Measurements from ENCODE around the gene BLTP2.
"Not testable (repeated sequence)": the region's sequence is repeated elsewhere in the genome, so short reads cannot be mapped to it uniquely, and the experiment has no call there.

The BLTP2 gene

DNA sequence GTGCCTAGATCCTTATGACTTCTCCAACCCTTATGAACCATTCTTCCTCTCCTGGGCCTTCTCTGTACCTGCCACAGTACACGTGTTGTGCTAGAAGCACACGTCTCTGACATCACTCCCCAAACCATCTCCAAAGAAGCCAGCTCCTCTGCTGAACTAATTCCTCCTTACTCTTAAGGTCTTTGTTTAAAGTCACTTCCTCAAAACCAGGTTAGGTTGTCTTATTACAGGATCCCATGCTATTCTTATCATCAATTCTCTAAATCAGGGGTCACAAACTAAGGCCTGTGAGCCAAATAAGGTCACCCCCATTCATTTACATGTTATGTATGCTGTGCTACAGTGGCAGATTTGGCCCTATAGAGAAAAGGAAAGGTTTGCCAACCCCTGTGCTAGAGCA, 21.0 kb upstream of the BLTP2 start:
- Histone ChIP-seq H3K27me3 (ENCODE audit: insufficient read depth, low read length) (no peaks in the 10 kb centered on the region), H3K27ac (ENCODE audit: low read length) (no peak overlapping the region), H3K4me1 (ENCODE audit: insufficient read depth, low read length) (peaks cover 7% of the 10 kb centered on the region; the same call in 1 of the 2 replicates), H3K9me3 (ENCODE audit: insufficient read depth, low read depth, low read length) (no peaks in the 10 kb centered on the region), H3K36me3 (ENCODE audit: insufficient read depth, low read depth, low read length) (peaks cover 42% of the 10 kb centered on the region), H3K4me3 (ENCODE audit: low read length) (no peak overlapping the region), H3K9ac (ENCODE audit: low read depth, low read length) (no peak overlapping the region)

DNA sequence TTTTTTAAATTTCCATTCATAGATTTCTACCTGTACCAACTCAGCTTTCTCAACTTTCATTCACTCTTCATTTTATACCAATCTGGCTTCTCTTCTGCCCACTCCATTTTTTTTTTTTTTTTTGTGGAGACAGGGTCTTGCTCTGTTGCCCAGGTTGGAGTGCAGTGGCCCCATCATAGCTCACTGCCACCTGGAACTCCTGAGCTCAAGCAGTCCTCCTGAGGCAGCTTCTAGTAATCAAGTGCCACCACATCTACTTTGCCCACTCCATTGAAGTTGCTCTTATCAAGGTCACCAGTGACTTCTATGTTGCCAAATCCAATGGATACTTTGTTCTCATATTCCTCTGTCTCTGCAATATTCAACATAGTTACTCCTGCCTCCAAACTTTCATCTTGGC, 18.8 kb upstream of the BLTP2 start:
- H3K4me3 ChIP-seq (ENCODE audit: low read length) = peak overlapping the region; percentile 97; the same call in 1 of the 2 replicates
- no peaks in the 10 kb centered on the region for H3K27me3 ChIP-seq (ENCODE audit: insufficient read depth, low read length)
- no peak overlapping the region for H3K27ac ChIP-seq (ENCODE audit: low read length)
- H3K9ac ChIP-seq (ENCODE audit: low read depth, low read length) = no peak overlapping the region
- peaks cover 7% of the 10 kb centered on the region; the same call in 1 of the 2 replicates for H3K4me1 ChIP-seq (ENCODE audit: insufficient read depth, low read length)
- H3K9me3 ChIP-seq (ENCODE audit: insufficient read depth, low read depth, low read length) = peaks cover 8% of the 10 kb centered on the region
- H3K36me3 ChIP-seq (ENCODE audit: insufficient read depth, low read depth, low read length) = peaks cover 40% of the 10 kb centered on the region

DNA sequence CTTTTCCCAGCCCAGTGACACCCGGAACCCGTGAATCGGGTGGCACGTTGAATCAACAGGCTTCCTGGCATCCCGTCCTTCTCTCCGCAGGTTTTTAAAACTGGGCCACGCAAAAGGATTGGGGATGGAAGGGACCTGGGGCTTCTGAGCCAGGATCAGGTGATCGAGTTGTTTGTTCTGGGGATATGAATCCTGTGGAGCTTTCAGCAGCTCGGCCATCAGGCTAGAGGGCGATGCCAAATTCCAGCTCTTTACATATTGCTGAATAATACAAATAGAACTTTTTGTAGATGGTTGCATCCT, 17.5 kb upstream of the BLTP2 start:
- H3K9ac ChIP-seq (ENCODE audit: low read depth, low read length) = peak overlapping the region; percentile 97
- H3K27ac ChIP-seq (ENCODE audit: low read length) = peak overlapping the region; percentile 89
- peaks cover 36% of the 10 kb centered on the region for H3K36me3 ChIP-seq (ENCODE audit: insufficient read depth, low read depth, low read length)
- no peaks in the 10 kb centered on the region for H3K27me3 ChIP-seq (ENCODE audit: insufficient read depth, low read length)
- peaks cover 8% of the 10 kb centered on the region for H3K9me3 ChIP-seq (ENCODE audit: insufficient read depth, low read depth, low read length)
- H3K4me1 ChIP-seq (ENCODE audit: insufficient read depth, low read length) = peaks cover 7% of the 10 kb centered on the region; the same call in 1 of the 2 replicates
- peak overlapping the region; percentile 97 for H3K4me3 ChIP-seq (ENCODE audit: low read length)

DNA sequence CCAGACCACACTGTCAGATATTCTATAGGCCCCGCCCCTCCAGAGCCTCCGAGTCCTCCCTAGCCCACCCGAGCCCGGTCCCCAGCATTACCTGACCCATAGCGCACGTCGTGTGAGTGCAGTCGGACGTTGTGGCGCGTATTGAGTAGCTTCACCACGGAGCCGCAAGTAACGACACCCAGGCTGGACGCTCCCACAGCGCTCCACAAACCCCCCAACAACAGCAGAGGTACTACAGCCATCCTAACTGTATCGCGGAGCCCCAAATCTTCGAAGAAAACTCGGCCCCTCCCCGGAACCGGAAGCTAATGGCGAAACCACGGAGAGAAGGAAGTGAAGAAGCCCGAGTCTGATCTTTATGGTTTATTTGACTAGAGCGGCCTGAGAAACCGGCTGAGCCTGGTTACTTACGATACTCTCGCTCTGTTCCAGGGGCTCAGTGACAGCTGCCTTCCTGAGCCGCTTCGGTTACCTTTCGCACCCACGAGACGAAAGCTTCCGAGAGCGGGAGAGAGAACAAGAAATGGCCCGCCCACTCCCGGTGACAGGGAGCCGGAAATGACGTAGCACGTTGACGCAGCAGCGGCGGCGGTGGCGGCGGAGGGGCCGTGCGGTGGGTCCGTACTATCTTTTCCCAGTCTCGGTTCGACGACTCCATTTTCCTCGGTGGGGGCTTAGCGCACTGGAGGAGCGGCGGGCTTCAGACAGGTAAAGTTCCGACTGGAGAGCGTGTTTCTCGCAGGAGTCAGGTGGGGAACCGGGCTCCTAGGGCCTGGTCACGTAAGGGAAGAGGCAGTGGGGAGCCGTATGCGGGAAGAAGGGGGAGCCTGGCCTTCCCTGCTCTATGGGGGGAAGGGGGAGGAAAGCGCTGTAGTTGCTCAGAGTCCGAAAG, 16.9 kb upstream of the BLTP2 start, which contains the start of the genes SDF2 and SUPT6H:
SDF2 (minus strand) TSS at position 272 of the 892 bp plus-strand sequence; CDS start at position 242, 30 bp downstream.
SUPT6H (plus strand) TSS at position 571 of the 892 bp plus-strand sequence. CDS start 11,197 bp downstream, outside the sequence.
- Histone ChIP-seq H3K4me1 (ENCODE audit: insufficient read depth, low read length) (peaks cover 7% of the 10 kb centered on the region; the same call in 1 of the 2 replicates), H3K36me3 (ENCODE audit: insufficient read depth, low read depth, low read length) (peaks cover 35% of the 10 kb centered on the region), H3K9ac (ENCODE audit: low read depth, low read length) (peak within 1 kb of the TSS; percentile 97), H3K27me3 (ENCODE audit: insufficient read depth, low read length) (no peaks in the 10 kb centered on the region), H3K9me3 (ENCODE audit: insufficient read depth, low read depth, low read length) (peaks cover 8% of the 10 kb centered on the region), H3K27ac (ENCODE audit: low read length) (peak within 1 kb of the TSS; percentile 89), H3K4me3 (ENCODE audit: low read length) (peak within 1 kb of the TSS; percentile 97)

DNA sequence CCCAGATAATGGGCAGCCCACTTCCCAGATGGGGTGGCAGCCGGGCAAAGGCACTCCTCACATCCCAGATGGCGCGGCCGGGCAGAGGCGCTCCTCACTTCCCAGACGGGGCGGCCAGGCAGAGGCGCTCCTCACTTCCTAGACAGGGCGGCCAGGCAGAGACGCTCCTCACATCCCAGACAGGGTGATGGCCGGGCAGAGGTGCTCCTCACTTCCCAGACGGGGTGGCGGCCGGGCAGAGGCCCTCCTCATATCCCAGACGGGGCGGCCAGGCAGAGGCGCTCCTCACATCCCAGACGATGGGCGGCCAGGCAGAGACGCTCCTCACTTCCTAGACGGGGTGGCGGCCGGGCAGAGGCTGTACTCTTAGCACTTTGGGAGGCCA, 14.5 kb upstream of the BLTP2 start:
- H3K36me3 ChIP-seq (ENCODE audit: insufficient read depth, low read depth, low read length) = peaks cover 29% of the 10 kb centered on the region

DNA sequence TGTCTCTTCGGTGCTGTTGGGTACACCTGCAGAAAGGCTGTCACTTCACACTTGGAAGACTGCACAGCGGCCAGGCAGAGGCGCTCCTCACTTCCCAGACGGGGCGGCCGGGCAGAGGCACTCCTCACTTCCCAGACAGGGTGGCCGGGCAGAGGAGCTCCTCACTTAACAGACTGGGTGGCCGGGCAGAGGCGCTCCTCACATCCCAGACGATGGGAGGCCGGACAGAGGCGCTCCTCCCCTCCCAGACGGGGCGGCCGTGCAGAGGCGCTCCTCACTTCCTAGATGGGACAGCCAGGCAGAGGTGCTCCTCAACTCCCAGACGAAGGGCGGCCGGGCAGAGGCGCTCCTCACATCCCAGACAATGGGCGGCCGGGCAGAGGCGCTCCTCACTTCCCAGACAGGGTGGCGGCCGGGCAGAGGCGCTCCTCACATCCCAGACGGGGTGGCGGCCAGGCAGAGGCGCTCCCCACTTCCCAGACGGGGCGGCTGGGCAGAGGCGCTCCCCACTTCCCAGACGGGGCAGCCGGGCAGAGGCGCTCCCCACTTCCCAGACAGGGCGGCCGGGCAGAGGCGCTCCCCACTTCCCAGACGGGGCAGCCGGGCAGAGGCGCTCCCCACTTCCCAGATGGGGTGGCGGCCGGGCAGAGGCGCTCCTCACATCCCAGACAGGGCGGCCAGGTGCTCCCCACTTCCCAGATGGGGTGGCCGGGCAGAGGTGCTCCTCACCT, 14.0 kb upstream of the BLTP2 start:
- H3K4me3 ChIP-seq (ENCODE audit: low read length); H3K9me3 ChIP-seq (ENCODE audit: insufficient read depth, low read depth, low read length); H3K27me3 ChIP-seq (ENCODE audit: insufficient read depth, low read length); H3K9ac ChIP-seq (ENCODE audit: low read depth, low read length); H3K4me1 ChIP-seq (ENCODE audit: insufficient read depth, low read length); H3K27ac ChIP-seq (ENCODE audit: low read length): not testable (repeated sequence)
- H3K36me3 ChIP-seq (ENCODE audit: insufficient read depth, low read depth, low read length) = peaks cover 29% of the 10 kb centered on the region

More for the DNA sequence above, 14.5 kb upstream of the BLTP2 start:
- not testable (repeated sequence) for H3K9me3 ChIP-seq (ENCODE audit: insufficient read depth, low read depth, low read length); H3K27ac ChIP-seq (ENCODE audit: low read length); H3K4me3 ChIP-seq (ENCODE audit: low read length); H3K4me1 ChIP-seq (ENCODE audit: insufficient read depth, low read length); H3K9ac ChIP-seq (ENCODE audit: low read depth, low read length); H3K27me3 ChIP-seq (ENCODE audit: insufficient read depth, low read length)

DNA sequence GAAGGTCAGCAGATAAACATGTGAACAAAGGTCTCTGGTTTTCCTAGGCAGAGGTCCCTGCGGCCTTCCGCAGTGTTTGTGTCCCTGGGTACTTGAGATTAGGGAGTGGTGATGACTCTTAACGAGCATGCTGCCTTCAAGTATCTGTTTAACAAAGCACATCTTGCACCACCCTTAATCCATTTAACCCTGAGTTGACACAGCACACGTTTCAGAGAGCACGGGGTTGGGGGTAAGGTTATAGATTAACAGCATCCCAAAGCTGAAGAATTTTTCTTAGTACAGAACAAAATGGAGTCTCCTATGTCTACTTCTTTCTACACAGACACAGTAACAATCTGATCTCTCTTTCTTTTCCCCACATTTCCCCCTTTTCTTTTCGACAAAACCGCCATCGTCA, 13.4 kb upstream of the BLTP2 start:
- not testable (repeated sequence) for H3K27me3 ChIP-seq (ENCODE audit: insufficient read depth, low read length); H3K9ac ChIP-seq (ENCODE audit: low read depth, low read length); H3K9me3 ChIP-seq (ENCODE audit: insufficient read depth, low read depth, low read length); H3K27ac ChIP-seq (ENCODE audit: low read length); H3K4me1 ChIP-seq (ENCODE audit: insufficient read depth, low read length); H3K4me3 ChIP-seq (ENCODE audit: low read length)
- H3K36me3 ChIP-seq (ENCODE audit: insufficient read depth, low read depth, low read length) = peaks cover 29% of the 10 kb centered on the region

DNA sequence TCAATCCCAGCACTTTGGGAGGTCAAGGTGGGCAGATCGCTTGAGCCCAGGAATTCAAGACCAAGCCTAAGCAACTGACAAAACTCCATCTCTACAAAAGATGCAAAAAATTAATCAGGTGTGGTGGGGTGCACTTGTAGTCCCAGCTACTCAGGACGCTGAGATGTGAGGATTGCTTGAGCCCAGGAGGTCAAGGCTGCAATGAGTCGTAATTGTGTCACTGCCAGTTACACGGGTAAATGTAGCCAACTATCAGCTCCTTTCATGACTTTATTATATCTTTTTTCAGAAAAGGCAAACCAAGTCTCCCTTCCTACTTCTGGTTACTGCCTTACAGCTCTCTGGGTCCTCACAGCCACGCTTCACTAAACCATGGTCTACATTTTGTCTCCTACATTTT, 12.8 kb upstream of the BLTP2 start:
- Histone ChIP-seq H3K27me3 (ENCODE audit: insufficient read depth, low read length) (no peaks in the 10 kb centered on the region), H3K9ac (ENCODE audit: low read depth, low read length) (no peak overlapping the region), H3K27ac (ENCODE audit: low read length) (no peak overlapping the region), H3K4me1 (ENCODE audit: insufficient read depth, low read length) (no peaks in the 10 kb centered on the region; the same call in 1 of the 2 replicates), H3K36me3 (ENCODE audit: insufficient read depth, low read depth, low read length) (peaks cover 34% of the 10 kb centered on the region), H3K9me3 (ENCODE audit: insufficient read depth, low read depth, low read length) (peaks cover 8% of the 10 kb centered on the region), H3K4me3 (ENCODE audit: low read length) (no peak overlapping the region)

DNA sequence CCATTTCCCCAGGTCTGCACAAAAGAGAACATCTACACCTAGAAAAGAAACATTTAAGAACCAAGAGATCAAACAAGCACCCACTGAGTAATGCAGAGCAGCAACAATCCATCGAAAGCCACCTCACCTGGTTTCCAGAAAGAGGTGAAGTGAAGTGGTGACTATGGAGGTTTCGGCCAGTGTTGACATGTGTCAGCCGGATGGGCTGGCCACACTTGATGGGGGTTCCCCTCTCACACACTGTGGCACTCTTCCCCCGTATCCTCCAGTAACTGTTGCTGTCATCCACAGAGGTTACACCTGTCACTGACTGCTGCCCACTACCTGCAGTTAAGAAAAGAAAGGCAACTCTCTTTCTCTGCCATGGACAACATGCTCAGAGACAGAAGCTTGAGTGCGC, 10.2 kb upstream of the BLTP2 start:
- Histone ChIP-seq H3K36me3 (ENCODE audit: insufficient read depth, low read depth, low read length) (peaks cover 48% of the 10 kb centered on the region), H3K9ac (ENCODE audit: low read depth, low read length) (no peak overlapping the region), H3K4me3 (ENCODE audit: low read length) (no peak overlapping the region), H3K4me1 (ENCODE audit: insufficient read depth, low read length) (no peaks in the 10 kb centered on the region), H3K27me3 (ENCODE audit: insufficient read depth, low read length) (no peaks in the 10 kb centered on the region), H3K27ac (ENCODE audit: low read length) (no peak overlapping the region), H3K9me3 (ENCODE audit: insufficient read depth, low read depth, low read length) (peaks cover 4% of the 10 kb centered on the region)

DNA sequence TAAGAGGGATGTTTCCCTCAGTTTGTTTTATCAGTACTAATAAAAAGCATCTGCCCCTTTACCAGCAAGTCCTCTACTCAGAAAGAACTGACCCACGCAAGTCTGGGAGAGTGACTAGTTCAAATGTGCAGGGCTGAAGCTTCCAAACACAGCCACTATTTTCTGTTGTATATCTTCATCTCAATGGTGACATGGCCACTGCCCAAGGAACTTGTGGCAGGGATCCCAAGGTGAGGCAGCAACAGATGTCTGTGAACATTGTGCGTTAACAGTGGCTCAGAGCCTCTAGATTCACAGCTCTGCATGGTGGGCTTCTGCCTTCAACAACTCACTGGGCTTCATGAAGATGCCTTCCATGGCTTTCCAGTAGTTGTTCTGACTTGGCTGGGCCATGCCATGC, 3.7 kb upstream of the BLTP2 start:
- no peak overlapping the region for H3K27ac ChIP-seq (ENCODE audit: low read length)
- H3K27me3 ChIP-seq (ENCODE audit: insufficient read depth, low read length) = no peaks in the 10 kb centered on the region
- H3K4me1 ChIP-seq (ENCODE audit: insufficient read depth, low read length) = peaks cover 2% of the 10 kb centered on the region; the same call in 1 of the 2 replicates
- no peak overlapping the region for H3K4me3 ChIP-seq (ENCODE audit: low read length)
- no peaks in the 10 kb centered on the region for H3K9me3 ChIP-seq (ENCODE audit: insufficient read depth, low read depth, low read length)
- H3K36me3 ChIP-seq (ENCODE audit: insufficient read depth, low read depth, low read length) = peaks cover 36% of the 10 kb centered on the region
- H3K9ac ChIP-seq (ENCODE audit: low read depth, low read length) = no peak overlapping the region

DNA sequence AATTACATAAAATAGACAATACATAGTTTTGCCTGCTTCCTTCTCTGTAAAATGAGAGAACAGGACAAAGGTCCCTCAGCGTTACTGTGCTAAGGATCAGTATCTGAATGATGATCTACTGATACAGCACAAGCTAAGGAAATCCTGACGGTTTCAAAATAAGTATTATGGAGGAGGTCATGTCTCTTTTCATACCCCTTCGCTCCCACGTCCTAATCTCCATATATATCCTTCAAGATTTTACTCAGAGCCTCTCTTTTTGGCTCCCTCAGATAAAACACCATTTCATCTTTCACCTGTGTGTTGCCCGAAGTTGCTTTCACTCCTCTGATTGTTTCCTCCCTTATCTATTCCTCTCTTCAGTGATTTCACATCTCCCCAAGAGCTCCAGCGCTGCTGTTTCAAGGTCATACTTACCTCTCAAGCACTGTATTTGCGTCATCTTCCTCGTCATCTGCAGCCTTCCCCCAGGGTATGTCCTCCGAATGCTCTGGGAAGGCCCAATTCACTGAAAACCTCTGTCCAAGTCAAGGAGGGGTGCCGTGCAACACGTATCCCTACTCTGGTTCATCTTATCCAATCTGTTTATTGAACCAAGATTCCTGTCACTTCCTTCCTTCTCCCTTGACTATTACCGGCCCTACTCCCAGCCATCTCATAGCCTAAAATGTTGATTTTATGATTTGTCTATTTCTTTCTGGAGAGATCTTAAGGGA, 1.2 kb upstream of the BLTP2 start:
- Histone ChIP-seq H3K27ac (ENCODE audit: low read length) (no peak overlapping the region), H3K9ac (ENCODE audit: low read depth, low read length) (peak overlapping the region; percentile 84; the same call in 1 of the 2 replicates)

More for the DNA sequence above, 1.2 kb upstream of the BLTP2 start:
- H3K27me3 ChIP-seq (ENCODE audit: insufficient read depth, low read length) = no peaks in the 10 kb centered on the region
- no peaks in the 10 kb centered on the region for H3K9me3 ChIP-seq (ENCODE audit: insufficient read depth, low read depth, low read length)
- peaks cover 5% of the 10 kb centered on the region; the same call in 1 of the 2 replicates for H3K4me1 ChIP-seq (ENCODE audit: insufficient read depth, low read length)
- H3K36me3 ChIP-seq (ENCODE audit: insufficient read depth, low read depth, low read length) = peaks cover 44% of the 10 kb centered on the region
- H3K4me3 ChIP-seq (ENCODE audit: low read length) = peak overlapping the region; percentile 89; the same call in 1 of the 2 replicates

All from iPS-20b (cell line).